Glutamatergic neuron (in vitro differentiated cells): ENCODE data around the gene LPIN1. TPM values are rescaled to one million over a fixed set of nuclear protein-coding genes. Genes with fewer than 3 reads are reported as not detected.
"Not testable (repeated sequence)": the region's sequence is repeated elsewhere in the genome, so short reads cannot be mapped to it uniquely, and the experiment has no call there.

ENCODE experiments used
- DNase-seq: peaks from one replicate; pipeline ENCODE4 v3.0.0; 2022
- H3K27ac Mint-ChIP-seq: one replicate; pipeline ENCODE4 v1.8.0; 2020; ENCODE audit warnings: mild to moderate bottlenecking, mixed read lengths, inconsistent platforms; ENCODE audit not compliant: unreplicated experiment
- H3K27me3 Mint-ChIP-seq: one replicate; pipeline ENCODE4 v1.8.0; 2020; ENCODE audit warnings: mild to moderate bottlenecking, moderate library complexity, mixed read lengths, inconsistent platforms; ENCODE audit not compliant: unreplicated experiment
- H3K36me3 Mint-ChIP-seq: one replicate; pipeline ENCODE4 v1.8.0; 2020; ENCODE audit warnings: mild to moderate bottlenecking, mixed read lengths, inconsistent platforms; ENCODE audit not compliant: unreplicated experiment
- H3K4me1 Mint-ChIP-seq: one replicate; pipeline ENCODE4 v1.8.0; 2020; ENCODE audit warnings: mild to moderate bottlenecking, low read depth, mixed read lengths, inconsistent platforms; ENCODE audit not compliant: unreplicated experiment
- H3K4me3 Mint-ChIP-seq: one replicate; pipeline ENCODE4 v1.8.0; 2020; ENCODE audit warnings: mild to moderate bottlenecking, mixed read lengths, inconsistent platforms; ENCODE audit not compliant: unreplicated experiment
- H3K9me3 Mint-ChIP-seq: one replicate; pipeline ENCODE4 v1.8.0; 2020; ENCODE audit warnings: mild to moderate bottlenecking, moderate library complexity, mixed read lengths, inconsistent platforms; ENCODE audit not compliant: unreplicated experiment
- CTCF ChIP-seq: fragments of 200-600 bp; sonication (generic); IDR thresholded peaks from one replicate; pipeline ENCODE4 v1.5.0; 2021; ENCODE audit not compliant: partially characterized antibody, unreplicated experiment
- total RNA-seq: library from RNA; stranded (reverse); fragmentation: NEBNext Ultra II Directional; extraction: Animal tissue kit (Norgen Biotek cat#: 25700); gene quantifications from one replicate; pipeline ENCODE4 v1.2.1, GENCODE V29; 2021; ENCODE audit not compliant: unreplicated experiment

The LPIN1 gene
- total RNA-seq, 1 donor from 2014 or later = 142 TPM

GRCh38 chr2:11757101-11757500, 10.7 kb downstream of the LPIN1 start:
- peaks cover 5% of the 10 kb centered on the region for H3K27me3 Mint-ChIP-seq
- no peak overlapping the region for H3K4me3 Mint-ChIP-seq
- no peak overlapping the region for H3K27ac Mint-ChIP-seq
- H3K9me3 Mint-ChIP-seq = peaks cover 11% of the 10 kb centered on the region
- H3K36me3 Mint-ChIP-seq = peaks cover 12% of the 10 kb centered on the region
- H3K4me1 Mint-ChIP-seq = peaks cover 39% of the 10 kb centered on the region
- no peak for TF ChIP-seq CTCF
- no peak for DNase-seq

- no peak for TF ChIP-seq CTCF
- Mint-ChIP-seq H3K27ac (peak overlapping the region; percentile 96), H3K4me3 (no peak overlapping the region), H3K9me3 (peaks cover 11% of the 10 kb centered on the region), H3K4me1 (peaks cover 37% of the 10 kb centered on the region), H3K36me3 (peaks cover 12% of the 10 kb centered on the region), H3K27me3 (peaks cover 5% of the 10 kb centered on the region)
- DNase-seq = no peak
Observed at GRCh38 chr2:11758187-11758586, 11.8 kb downstream of the LPIN1 start.

- Mint-ChIP-seq H3K9me3 (peaks cover 11% of the 10 kb centered on the region), H3K4me1 (peaks cover 39% of the 10 kb centered on the region), H3K27ac (peak overlapping the region; percentile 96), H3K4me3 (peak overlapping the region; percentile 35), H3K36me3 (peaks cover 16% of the 10 kb centered on the region), H3K27me3 (peaks cover 5% of the 10 kb centered on the region)
- no peak for DNase-seq
- TF ChIP-seq CTCF = no peak
Observed at GRCh38 chr2:11758647-11759046, 12.2 kb downstream of the LPIN1 start.

GRCh38 chr2:11759182-11759975, 12.9 kb downstream of the LPIN1 start:
- H3K27ac Mint-ChIP-seq = peak overlapping the region; percentile 96
- DNase-seq, H3K27me3 Mint-ChIP-seq: not testable (repeated sequence)
- peak overlapping the region; percentile 35 for H3K4me3 Mint-ChIP-seq
- peaks cover 36% of the 10 kb centered on the region for H3K4me1 Mint-ChIP-seq
- peaks cover 17% of the 10 kb centered on the region for H3K36me3 Mint-ChIP-seq
- H3K9me3 Mint-ChIP-seq = peaks cover 12% of the 10 kb centered on the region

DNA sequence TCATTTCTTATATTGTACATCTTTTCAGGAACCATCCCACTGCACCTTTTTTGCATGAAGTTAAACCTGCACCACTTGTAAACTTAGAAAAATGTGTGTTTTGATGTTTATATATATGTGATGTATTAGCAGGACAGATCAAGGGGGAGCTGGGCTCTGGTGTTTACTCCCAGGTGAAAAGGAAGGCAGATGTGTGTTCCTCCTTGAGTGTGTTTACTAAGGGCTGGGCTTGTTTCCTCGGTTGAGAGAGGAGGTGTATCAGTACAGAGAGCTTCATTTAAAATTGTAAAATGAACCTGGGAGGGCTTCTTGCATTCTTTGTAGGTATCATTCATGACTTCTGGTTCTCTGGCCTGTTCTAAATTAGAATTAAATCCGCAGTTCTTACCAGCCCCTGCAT, 14.8 kb downstream of the LPIN1 start:
- no peak overlapping the region for H3K27ac Mint-ChIP-seq
- H3K4me3 Mint-ChIP-seq = no peak overlapping the region
- no peak for TF ChIP-seq CTCF
- peaks cover 28% of the 10 kb centered on the region for H3K36me3 Mint-ChIP-seq
- no peak for DNase-seq
- H3K9me3 Mint-ChIP-seq = peaks cover 17% of the 10 kb centered on the region
- H3K27me3 Mint-ChIP-seq = peaks cover 11% of the 10 kb centered on the region
- H3K4me1 Mint-ChIP-seq = peaks cover 36% of the 10 kb centered on the region
